ENCODE measurements around the gene NEK2.
"Not testable (repeated sequence)": the region's sequence is repeated elsewhere in the genome, so short reads cannot be mapped to it uniquely, and the experiment has no call there.

NEK2 gene

GRCh38 chr1:211708006-211708405 lies 32.6 kb upstream of the NEK2 start:
- Histone ChIP-seq H3K4me3 (ENCODE audit: low read length) (no peak overlapping the region), H3K27ac (ENCODE audit: low read length) (no peak overlapping the region)

DNA sequence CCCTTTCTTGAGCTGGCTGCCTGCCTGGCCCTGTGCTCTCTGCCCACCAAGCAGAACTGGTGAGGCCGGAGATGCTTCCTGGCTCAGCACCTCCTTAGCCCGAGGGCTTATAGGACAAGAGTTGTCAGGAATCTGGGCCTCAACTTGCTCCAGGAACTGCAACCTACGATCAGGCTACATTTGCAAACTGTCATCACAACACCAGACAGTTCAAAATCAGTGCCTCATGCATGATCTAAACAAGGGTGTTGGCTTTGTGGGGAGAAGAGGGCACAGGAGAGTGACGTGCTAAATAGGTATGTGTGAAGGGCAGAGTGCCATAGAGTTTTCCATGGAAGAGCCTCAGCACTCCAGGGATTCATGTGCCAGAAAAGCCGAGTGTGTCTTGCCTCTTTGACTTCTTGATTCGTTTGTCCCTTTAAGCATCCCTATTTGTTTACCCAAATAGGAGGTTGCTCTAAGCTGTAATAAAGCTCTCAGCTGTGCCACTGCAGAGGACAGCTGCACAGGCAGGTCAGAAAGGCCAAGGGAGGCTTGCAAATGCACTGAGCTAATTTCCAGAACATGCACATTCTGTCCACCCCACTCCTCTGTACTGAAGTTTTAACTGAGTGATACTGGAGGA lies 30.2 kb upstream of the NEK2 start:
- no peaks in the 10 kb centered on the region for H3K27me3 ChIP-seq (ENCODE audit: control insufficient read depth, insufficient read depth, low read length)
- no peaks in the 10 kb centered on the region for H3K4me1 ChIP-seq (ENCODE audit: control insufficient read depth, low read depth, low read length)
- no peak overlapping the region for H3K9ac ChIP-seq (ENCODE audit: low read length)
- H3K27ac ChIP-seq (ENCODE audit: low read length): no peak overlapping the region
- no peaks in the 10 kb centered on the region for H3K36me3 ChIP-seq (ENCODE audit: control insufficient read depth, low read depth, low read length)
- H3K4me3 ChIP-seq (ENCODE audit: low read length): no peak overlapping the region
- H3K9me3 ChIP-seq (ENCODE audit: control insufficient read depth, low read depth, low read length): no peaks in the 10 kb centered on the region

More at GRCh38 chr1:211708006-211708405, 32.6 kb upstream of the NEK2 start:
- no peaks in the 10 kb centered on the region for H3K36me3 ChIP-seq (ENCODE audit: control insufficient read depth, low read depth, low read length)
- H3K27me3 ChIP-seq (ENCODE audit: control insufficient read depth, insufficient read depth, low read length): no peaks in the 10 kb centered on the region
- H3K9me3 ChIP-seq (ENCODE audit: control insufficient read depth, low read depth, low read length): no peaks in the 10 kb centered on the region
- no peaks in the 10 kb centered on the region for H3K4me1 ChIP-seq (ENCODE audit: control insufficient read depth, low read depth, low read length)
- no peak overlapping the region for H3K9ac ChIP-seq (ENCODE audit: low read length)

DNA sequence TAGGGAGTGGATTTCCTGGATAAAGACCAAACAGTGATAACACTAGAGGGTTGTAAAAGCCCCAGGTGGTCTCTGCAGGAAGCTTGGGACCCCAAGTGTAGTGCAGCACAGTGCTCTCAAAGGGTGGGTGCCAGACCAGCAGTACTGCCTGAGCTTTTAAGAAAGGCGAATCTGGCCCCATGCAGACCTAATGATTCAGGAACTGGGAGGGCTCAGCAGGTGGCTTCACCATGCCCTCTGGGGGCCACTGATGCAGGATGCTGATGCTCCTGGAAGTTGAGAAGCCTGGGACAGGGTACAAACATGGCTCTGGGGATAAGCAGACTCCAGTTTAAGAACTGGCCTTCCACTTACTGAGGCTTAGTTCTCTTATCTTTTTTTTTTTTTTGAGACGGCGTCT lies 29.1 kb upstream of the NEK2 start:
- H3K27me3 ChIP-seq (ENCODE audit: control insufficient read depth, insufficient read depth, low read length): peaks cover 8% of the 10 kb centered on the region
- H3K9me3 ChIP-seq (ENCODE audit: control insufficient read depth, low read depth, low read length): no peaks in the 10 kb centered on the region
- H3K9ac ChIP-seq (ENCODE audit: low read length): no peak overlapping the region
- H3K27ac ChIP-seq (ENCODE audit: low read length): no peak overlapping the region
- no peaks in the 10 kb centered on the region for H3K4me1 ChIP-seq (ENCODE audit: control insufficient read depth, low read depth, low read length)
- H3K36me3 ChIP-seq (ENCODE audit: control insufficient read depth, low read depth, low read length): no peaks in the 10 kb centered on the region
- no peak overlapping the region for H3K4me3 ChIP-seq (ENCODE audit: low read length)

- Histone ChIP-seq H3K4me3 (ENCODE audit: low read length) (no peak overlapping the region), H3K4me1 (ENCODE audit: control insufficient read depth, low read depth, low read length) (no peaks in the 10 kb centered on the region), H3K9ac (ENCODE audit: low read length) (no peak overlapping the region), H3K36me3 (ENCODE audit: control insufficient read depth, low read depth, low read length) (no peaks in the 10 kb centered on the region), H3K27me3 (ENCODE audit: control insufficient read depth, insufficient read depth, low read length) (peaks cover 14% of the 10 kb centered on the region), H3K27ac (ENCODE audit: low read length) (no peak overlapping the region), H3K9me3 (ENCODE audit: control insufficient read depth, low read depth, low read length) (no peaks in the 10 kb centered on the region)
Observed at GRCh38 chr1:211703812-211704537, 28.6 kb upstream of the NEK2 start.

GRCh38 chr1:211701733-211702132 lies 26.3 kb upstream of the NEK2 start:
- no peak overlapping the region for H3K4me3 ChIP-seq (ENCODE audit: low read length)
- no peak overlapping the region for H3K27ac ChIP-seq (ENCODE audit: low read length)
- H3K27me3 ChIP-seq (ENCODE audit: control insufficient read depth, insufficient read depth, low read length): peaks cover 14% of the 10 kb centered on the region
- no peak overlapping the region for H3K9ac ChIP-seq (ENCODE audit: low read length)
- no peaks in the 10 kb centered on the region for H3K36me3 ChIP-seq (ENCODE audit: control insufficient read depth, low read depth, low read length)
- no peaks in the 10 kb centered on the region for H3K9me3 ChIP-seq (ENCODE audit: control insufficient read depth, low read depth, low read length)
- no peaks in the 10 kb centered on the region for H3K4me1 ChIP-seq (ENCODE audit: control insufficient read depth, low read depth, low read length)

- Histone ChIP-seq H3K9ac (ENCODE audit: low read length) (no peak overlapping the region), H3K27ac (ENCODE audit: low read length) (no peak overlapping the region), H3K4me1 (ENCODE audit: control insufficient read depth, low read depth, low read length) (no peaks in the 10 kb centered on the region), H3K36me3 (ENCODE audit: control insufficient read depth, low read depth, low read length) (no peaks in the 10 kb centered on the region), H3K9me3 (ENCODE audit: control insufficient read depth, low read depth, low read length) (no peaks in the 10 kb centered on the region), H3K4me3 (ENCODE audit: low read length) (peak overlapping the region; percentile 85), H3K27me3 (ENCODE audit: control insufficient read depth, insufficient read depth, low read length) (peaks cover 14% of the 10 kb centered on the region)
Observed at GRCh38 chr1:211699059-211699458, 23.6 kb upstream of the NEK2 start.

GRCh38 chr1:211698161-211699026 lies 23.0 kb upstream of the NEK2 start:
- peak overlapping the region; percentile 85 for H3K4me3 ChIP-seq (ENCODE audit: low read length)

GRCh38 chr1:211697356-211697755 lies 21.9 kb upstream of the NEK2 start:
- Histone ChIP-seq H3K27ac (ENCODE audit: low read length) (no peak overlapping the region), H3K4me3 (ENCODE audit: low read length) (no peak overlapping the region), H3K27me3 (ENCODE audit: control insufficient read depth, insufficient read depth, low read length) (peaks cover 14% of the 10 kb centered on the region), H3K4me1 (ENCODE audit: control insufficient read depth, low read depth, low read length) (no peaks in the 10 kb centered on the region), H3K9me3 (ENCODE audit: control insufficient read depth, low read depth, low read length) (no peaks in the 10 kb centered on the region), H3K36me3 (ENCODE audit: control insufficient read depth, low read depth, low read length) (no peaks in the 10 kb centered on the region), H3K9ac (ENCODE audit: low read length) (no peak overlapping the region)

More at GRCh38 chr1:211698161-211699026, 23.0 kb upstream of the NEK2 start:
- Histone ChIP-seq H3K4me1 (ENCODE audit: control insufficient read depth, low read depth, low read length) (no peaks in the 10 kb centered on the region), H3K9ac (ENCODE audit: low read length) (no peak overlapping the region), H3K36me3 (ENCODE audit: control insufficient read depth, low read depth, low read length) (no peaks in the 10 kb centered on the region), H3K27ac (ENCODE audit: low read length) (no peak overlapping the region), H3K27me3 (ENCODE audit: control insufficient read depth, insufficient read depth, low read length) (peaks cover 14% of the 10 kb centered on the region), H3K9me3 (ENCODE audit: control insufficient read depth, low read depth, low read length) (no peaks in the 10 kb centered on the region)

GRCh38 chr1:211695135-211695816 lies 19.9 kb upstream of the NEK2 start:
- Histone ChIP-seq H3K4me1 (ENCODE audit: control insufficient read depth, low read depth, low read length) (no peaks in the 10 kb centered on the region), H3K36me3 (ENCODE audit: control insufficient read depth, low read depth, low read length) (no peaks in the 10 kb centered on the region), H3K9me3 (ENCODE audit: control insufficient read depth, low read depth, low read length) (no peaks in the 10 kb centered on the region), H3K9ac (ENCODE audit: low read length) (no peak overlapping the region), H3K4me3 (ENCODE audit: low read length) (no peak overlapping the region), H3K27ac (ENCODE audit: low read length) (no peak overlapping the region), H3K27me3 (ENCODE audit: control insufficient read depth, insufficient read depth, low read length) (peaks cover 14% of the 10 kb centered on the region)

GRCh38 chr1:211693911-211694310 lies 18.5 kb upstream of the NEK2 start:
- not testable (repeated sequence) for H3K4me1 ChIP-seq (ENCODE audit: control insufficient read depth, low read depth, low read length)

GRCh38 chr1:211688421-211688820 lies 13.0 kb upstream of the NEK2 start:
- H3K4me1 ChIP-seq (ENCODE audit: control insufficient read depth, low read depth, low read length): no peaks in the 10 kb centered on the region
- no peak overlapping the region for H3K4me3 ChIP-seq (ENCODE audit: low read length)
- no peaks in the 10 kb centered on the region for H3K9me3 ChIP-seq (ENCODE audit: control insufficient read depth, low read depth, low read length)
- H3K9ac ChIP-seq (ENCODE audit: low read length): no peak overlapping the region
- H3K36me3 ChIP-seq (ENCODE audit: control insufficient read depth, low read depth, low read length): no peaks in the 10 kb centered on the region
- H3K27ac ChIP-seq (ENCODE audit: low read length): no peak overlapping the region
- no peaks in the 10 kb centered on the region for H3K27me3 ChIP-seq (ENCODE audit: control insufficient read depth, insufficient read depth, low read length)

More at GRCh38 chr1:211693911-211694310, 18.5 kb upstream of the NEK2 start:
- not testable (repeated sequence) for H3K27ac ChIP-seq (ENCODE audit: low read length); H3K9me3 ChIP-seq (ENCODE audit: control insufficient read depth, low read depth, low read length); H3K9ac ChIP-seq (ENCODE audit: low read length); H3K4me3 ChIP-seq (ENCODE audit: low read length); H3K36me3 ChIP-seq (ENCODE audit: control insufficient read depth, low read depth, low read length); H3K27me3 ChIP-seq (ENCODE audit: control insufficient read depth, insufficient read depth, low read length)
